Fibroblast of lung (primary cell): ENCODE results near the gene SPON1.

Experiments used
- EZH2 ChIP-seq: IDR thresholded peaks from 2 replicates; pipeline ENCODE4 v1.5.1; 2012; ENCODE audit warnings: low read length, control low read depth, mild to moderate bottlenecking; ENCODE audit errors: missing control alignments
- TF ChIP-seq, protein P1 (sequence below), 2 donors: IDR thresholded peaks in 1 of 2; conservative IDR thresholded peaks in 1 of 2; 1 replicate in 1 of 2; 2 replicates in 1 of 2; pipeline ENCODE4 v1.5.1; 2011 to 2012; ENCODE audit warnings: low read length in 2 of 2, control low read depth in 1 of 2, inconsistent platforms in 1 of 2, low read depth in 1 of 2, mild to moderate bottlenecking in 1 of 2

DNA sequence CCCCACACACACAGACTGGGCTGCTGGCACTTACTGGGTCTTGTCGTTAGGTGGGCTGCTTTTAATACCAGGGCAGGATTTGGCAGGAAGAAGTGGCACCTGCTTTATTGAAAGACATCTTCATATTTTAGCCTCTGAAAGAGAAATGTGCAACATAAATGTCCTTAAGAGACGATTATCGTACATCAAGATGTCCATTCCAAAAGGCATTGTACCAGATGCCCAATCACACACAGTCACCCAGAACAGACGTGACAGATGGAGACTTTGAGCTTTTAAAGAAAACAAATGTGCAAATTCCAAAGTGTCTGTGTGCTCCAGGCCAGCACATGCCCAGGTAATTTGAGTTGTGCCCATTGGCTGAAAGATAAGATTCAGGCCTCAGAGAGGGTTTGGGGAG lies 240.8 kb downstream of the SPON1 start:
- no peak for TF ChIP-seq EZH2
- TF ChIP-seq, protein P1, sequence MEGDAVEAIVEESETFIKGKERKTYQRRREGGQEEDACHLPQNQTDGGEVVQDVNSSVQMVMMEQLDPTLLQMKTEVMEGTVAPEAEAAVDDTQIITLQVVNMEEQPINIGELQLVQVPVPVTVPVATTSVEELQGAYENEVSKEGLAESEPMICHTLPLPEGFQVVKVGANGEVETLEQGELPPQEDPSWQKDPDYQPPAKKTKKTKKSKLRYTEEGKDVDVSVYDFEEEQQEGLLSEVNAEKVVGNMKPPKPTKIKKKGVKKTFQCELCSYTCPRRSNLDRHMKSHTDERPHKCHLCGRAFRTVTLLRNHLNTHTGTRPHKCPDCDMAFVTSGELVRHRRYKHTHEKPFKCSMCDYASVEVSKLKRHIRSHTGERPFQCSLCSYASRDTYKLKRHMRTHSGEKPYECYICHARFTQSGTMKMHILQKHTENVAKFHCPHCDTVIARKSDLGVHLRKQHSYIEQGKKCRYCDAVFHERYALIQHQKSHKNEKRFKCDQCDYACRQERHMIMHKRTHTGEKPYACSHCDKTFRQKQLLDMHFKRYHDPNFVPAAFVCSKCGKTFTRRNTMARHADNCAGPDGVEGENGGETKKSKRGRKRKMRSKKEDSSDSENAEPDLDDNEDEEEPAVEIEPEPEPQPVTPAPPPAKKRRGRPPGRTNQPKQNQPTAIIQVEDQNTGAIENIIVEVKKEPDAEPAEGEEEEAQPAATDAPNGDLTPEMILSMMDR (conservative IDR thresholded peaks at IDR 0.05 in 1 of 2, IDR thresholded peaks at IDR 0.05 in 1 of 2; ENCODE audit: low read depth in 1 of 2, low read length in 2 of 2), result no peak
